Smooth muscle cell (in vitro differentiated cells): Measurements from ENCODE around the gene PBLD. TPM values are rescaled to one million over a fixed set of nuclear protein-coding genes. Genes with fewer than 3 reads are reported as not detected.

Experiments
- DNase-seq: peaks from one replicate; lab custom pipeline; 2025; ENCODE audit not compliant: unreplicated experiment; lab: John Stamatoyannopoulos, UW
- H2AFZ ChIP-seq: fragments of 200-600 bp; sonication (generic); 2 replicates; pipeline ENCODE4 v1.6.0; 2016; ENCODE audit warnings: antibody characterized with exemption, low read depth, mild to moderate bottlenecking
- H3F3A ChIP-seq: fragments of 200-600 bp; sonication (generic); 2 replicates; pipeline ENCODE4 v1.6.0; 2017; ENCODE audit warnings: antibody characterized with exemption, low read depth
- H3K27ac ChIP-seq: fragments of 200-600 bp; sonication (generic); 2 replicates; pipeline ENCODE4 v1.5.1; 2016; ENCODE audit warnings: low read depth, mild to moderate bottlenecking
- H3K27me3 ChIP-seq: fragments of 200-600 bp; sonication (generic); 2 replicates; pipeline ENCODE4 v1.6.1; 2016; ENCODE audit warnings: low read depth, mild to moderate bottlenecking
- H3K36me3 ChIP-seq: fragments of 200-600 bp; sonication (generic); 2 replicates; pipeline ENCODE4 v1.5.1; 2016; ENCODE audit warnings: low read depth
- H3K4me1 ChIP-seq: fragments of 200-600 bp; sonication (generic); 2 replicates; pipeline ENCODE4 v1.5.1; 2016; ENCODE audit warnings: low read depth
- H3K4me2 ChIP-seq: fragments of 200-600 bp; sonication (generic); 2 replicates; pipeline ENCODE4 v1.6.0; 2016; ENCODE audit warnings: mild to moderate bottlenecking
- H3K4me3 ChIP-seq: fragments of 200-600 bp; sonication (generic); 2 replicates; pipeline ENCODE4 v1.5.1; 2016; ENCODE audit warnings: mild to moderate bottlenecking
- H3K79me2 ChIP-seq: fragments of 200-600 bp; sonication (generic); 2 replicates; pipeline ENCODE4 v1.6.0; 2016; ENCODE audit warnings: low read depth, mild to moderate bottlenecking
- H3K9ac ChIP-seq: fragments of 200-600 bp; sonication (generic); 2 replicates; pipeline ENCODE4 v1.6.0; 2016; ENCODE audit warnings: low read depth
- H3K9me3 ChIP-seq: fragments of 200-600 bp; sonication (generic); replicated peaks from 2 replicates; pipeline ENCODE4 v1.5.1; 2016; ENCODE audit warnings: low read depth
- H4K20me1 ChIP-seq: fragments of 200-600 bp; sonication (generic); 2 replicates; pipeline ENCODE4 v1.6.0; 2016; ENCODE audit warnings: low read depth
- WGBS: methylation state at CpG from one replicate; pipeline ENCODE4 v1.1.7; 2016; ENCODE audit warnings: low lambda C conversion rate; 5-methylcytosine and 5-hydroxymethylcytosine counted together
- polyA plus RNA-seq: library from polyadenylated mRNA; unstranded; fragments of >200 nt; fragmentation: Nextera tagmentation; extraction: Ambion mirVana; gene quantifications from 2 replicates; pipeline ENCODE4 v1.2.1, GENCODE V29; 2016
- total RNA-seq: library from RNA; depleted of rRNA; stranded (reverse); fragments of >200 nt; gene quantifications from 2 replicates; pipeline ENCODE4 v1.2.3, GENCODE V29; 2014
- TF ChIP-seq, protein P1 (sequence below): fragments of 200-600 bp; sonication (generic); IDR thresholded peaks from 2 replicates; pipeline ENCODE4 v1.5.1; 2017; ENCODE audit warnings: borderline replicate concordance, mild to moderate bottlenecking, antibody characterized with exemption; ENCODE audit not compliant: insufficient read depth, poor library complexity, severe bottlenecking

PBLD gene
- total and polyA plus RNA-seq, 2 experiments from 2014 or later = 2.3 to 5.6 TPM

DNA sequence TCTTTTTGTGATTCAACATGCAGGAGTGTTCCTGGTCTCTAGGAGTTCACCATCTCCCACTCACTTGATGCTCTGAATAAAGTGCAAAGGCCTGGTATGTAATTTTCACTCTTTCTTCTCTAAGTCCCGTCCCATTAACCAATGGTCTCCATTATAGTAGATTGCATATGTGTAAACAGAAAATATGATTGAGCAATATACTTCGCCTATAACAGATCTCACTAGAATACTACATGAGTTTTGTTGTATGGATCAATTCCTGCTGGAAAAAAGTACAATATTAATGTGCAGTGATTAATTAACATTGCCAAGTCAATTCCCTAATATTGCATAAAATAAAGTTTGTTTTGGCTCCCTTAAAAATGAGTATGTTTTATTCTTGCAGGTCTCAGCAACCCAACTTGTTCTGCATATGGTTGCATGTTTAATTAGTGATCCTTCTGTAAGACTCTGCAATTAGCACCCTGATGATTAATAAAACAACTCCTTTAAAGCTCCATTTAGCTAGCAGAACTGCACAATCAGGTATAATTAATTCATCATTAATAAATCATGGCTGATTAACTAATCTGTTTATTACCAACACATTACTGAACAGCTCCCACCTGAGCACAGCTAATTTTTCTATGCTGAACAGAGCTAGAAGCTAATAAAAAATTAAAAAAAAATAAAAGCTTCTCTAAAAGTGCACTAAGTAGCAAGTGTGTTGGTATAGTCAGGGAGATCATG, 63.0 kb downstream of the PBLD start:
- TF ChIP-seq, protein P1, sequence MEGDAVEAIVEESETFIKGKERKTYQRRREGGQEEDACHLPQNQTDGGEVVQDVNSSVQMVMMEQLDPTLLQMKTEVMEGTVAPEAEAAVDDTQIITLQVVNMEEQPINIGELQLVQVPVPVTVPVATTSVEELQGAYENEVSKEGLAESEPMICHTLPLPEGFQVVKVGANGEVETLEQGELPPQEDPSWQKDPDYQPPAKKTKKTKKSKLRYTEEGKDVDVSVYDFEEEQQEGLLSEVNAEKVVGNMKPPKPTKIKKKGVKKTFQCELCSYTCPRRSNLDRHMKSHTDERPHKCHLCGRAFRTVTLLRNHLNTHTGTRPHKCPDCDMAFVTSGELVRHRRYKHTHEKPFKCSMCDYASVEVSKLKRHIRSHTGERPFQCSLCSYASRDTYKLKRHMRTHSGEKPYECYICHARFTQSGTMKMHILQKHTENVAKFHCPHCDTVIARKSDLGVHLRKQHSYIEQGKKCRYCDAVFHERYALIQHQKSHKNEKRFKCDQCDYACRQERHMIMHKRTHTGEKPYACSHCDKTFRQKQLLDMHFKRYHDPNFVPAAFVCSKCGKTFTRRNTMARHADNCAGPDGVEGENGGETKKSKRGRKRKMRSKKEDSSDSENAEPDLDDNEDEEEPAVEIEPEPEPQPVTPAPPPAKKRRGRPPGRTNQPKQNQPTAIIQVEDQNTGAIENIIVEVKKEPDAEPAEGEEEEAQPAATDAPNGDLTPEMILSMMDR = no peak
- no peaks in the 10 kb centered on the region for H3K27me3 ChIP-seq

DNA sequence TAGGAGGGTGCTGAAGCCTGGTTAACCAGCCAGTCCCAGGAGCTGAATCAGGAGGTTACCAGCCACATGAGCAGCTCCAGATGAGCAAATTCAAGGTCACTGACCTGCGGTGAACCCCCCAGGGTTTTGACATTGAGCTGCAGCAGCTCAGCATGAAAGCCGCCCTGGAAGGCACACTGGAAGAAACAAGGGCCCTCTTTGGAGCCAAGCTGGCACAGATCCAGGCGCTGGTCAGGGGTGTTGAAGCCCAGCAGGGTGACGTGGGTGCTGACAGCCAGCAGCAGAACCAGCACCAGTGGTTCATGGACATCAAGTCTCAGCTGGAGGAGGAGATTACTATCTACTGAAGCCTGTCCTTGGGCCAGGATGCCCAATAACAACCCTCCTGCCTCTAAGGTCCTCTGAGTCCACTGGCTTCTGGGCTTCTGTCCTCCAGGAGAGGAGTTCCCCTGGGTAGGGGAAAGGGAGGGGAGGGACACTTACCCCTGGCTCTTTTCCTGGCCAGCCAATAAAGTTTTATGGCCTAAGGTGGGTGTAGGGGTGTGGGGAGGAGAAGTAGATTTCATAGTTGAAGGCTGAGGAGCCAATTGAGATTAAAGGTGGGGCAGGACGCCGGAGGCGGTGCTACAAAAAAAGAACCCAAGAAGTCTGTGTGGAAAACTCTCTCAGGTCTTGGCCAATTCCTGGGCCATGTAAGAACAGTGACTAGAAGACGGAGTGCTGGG, 71.4 kb downstream of the PBLD start:
- no peak for DNase-seq
- TF ChIP-seq, protein P1 = no peak
- WGBS = 93% methylated on average over 8 of the region's 8 CpGs
- H4K20me1 ChIP-seq = no peaks in the 10 kb centered on the region
- H3K4me3 ChIP-seq = no peak overlapping the region
- no peaks in the 10 kb centered on the region for H3K79me2 ChIP-seq
- H3K9me3 ChIP-seq = no peaks in the 10 kb centered on the region
- no peak overlapping the region for H3K4me2 ChIP-seq
- no peaks in the 10 kb centered on the region for H3F3A ChIP-seq
- H3K4me1 ChIP-seq = no peaks in the 10 kb centered on the region
- H3K27me3 ChIP-seq = no peaks in the 10 kb centered on the region
- H3K27ac ChIP-seq = no peak overlapping the region
- H3K9ac ChIP-seq = no peak overlapping the region
- no peak overlapping the region for H2AFZ ChIP-seq
- no peaks in the 10 kb centered on the region for H3K36me3 ChIP-seq

More for the DNA sequence above, 63.0 kb downstream of the PBLD start:
- Histone ChIP-seq H3K79me2 (no peaks in the 10 kb centered on the region), H3F3A (no peaks in the 10 kb centered on the region), H3K4me1 (peaks cover 9% of the 10 kb centered on the region), H4K20me1 (no peaks in the 10 kb centered on the region), H3K9me3 (no peaks in the 10 kb centered on the region), H3K4me3 (no peak overlapping the region), H3K9ac (no peak overlapping the region), H2AFZ (no peak overlapping the region), H3K4me2 (no peak overlapping the region), H3K36me3 (no peaks in the 10 kb centered on the region), H3K27ac (no peak overlapping the region)
- 81% methylated on average over 2 of the region's 2 CpGs for WGBS
- no peak for DNase-seq

DNA sequence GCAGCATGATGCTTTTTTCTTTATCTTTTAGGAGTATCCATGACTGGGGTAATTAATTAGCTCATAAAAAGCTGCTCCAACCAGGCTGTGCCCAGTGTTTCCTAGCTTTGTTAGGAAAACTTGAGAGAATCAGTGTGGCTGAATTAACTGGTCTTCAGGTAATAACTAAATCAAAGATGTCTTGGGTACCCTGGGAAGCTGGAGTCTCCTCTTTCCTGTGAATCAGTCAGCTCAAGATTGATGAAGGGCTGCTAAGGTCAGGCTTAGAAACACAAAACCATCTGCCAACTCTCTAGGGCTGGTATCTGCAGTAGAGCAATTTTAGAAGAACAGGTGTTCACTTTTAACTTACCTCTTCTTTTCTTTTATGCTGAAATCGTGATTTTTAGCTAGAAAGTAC, 79.4 kb downstream of the PBLD start:
- TF ChIP-seq, protein P1 = no peak
- Histone ChIP-seq H3K4me1 (peaks cover 23% of the 10 kb centered on the region), H4K20me1 (no peaks in the 10 kb centered on the region), H3K4me2 (no peak overlapping the region), H3K27me3 (no peaks in the 10 kb centered on the region), H3K9ac (no peak overlapping the region), H3K4me3 (no peak overlapping the region), H3K36me3 (no peaks in the 10 kb centered on the region), H3F3A (no peaks in the 10 kb centered on the region), H3K9me3 (no peaks in the 10 kb centered on the region), H3K27ac (no peak overlapping the region), H3K79me2 (no peaks in the 10 kb centered on the region), H2AFZ (no peak overlapping the region)
- 71% methylated on average over 1 of the region's 1 CpG for WGBS
- no peak for DNase-seq
